Left lung (tissue), 10 donors: ENCODE results near the gene RNLS. TPM values are rescaled to one million over a fixed set of nuclear protein-coding genes. Genes with fewer than 3 reads are reported as not detected.

Source experiments
- ATAC-seq: fragments of 200-7000 bp; cut with Tn5 transposase; one replicate; pipeline ENCODE4 v1.9.1; 2020; ENCODE audit warnings: moderate library complexity
- DNase-seq, 4 donors: peaks; one replicate each; pipeline ENCODE4 v3.0.0-alpha.2; 2013 to 2020
- H3K27ac ChIP-seq, 2 donors: fragments of 200-600 bp; sonication (generic) in 1 of 2; one replicate each; pipeline versions ENCODE4 v1.5.0 to v1.8.0; 2020 to 2021
- H3K27me3 ChIP-seq, 2 donors: fragments of 200-600 bp; sonication (generic) in 1 of 2; one replicate each; pipeline versions ENCODE4 v1.5.0 to v1.8.0; 2020 to 2021
- H3K36me3 ChIP-seq, 2 donors: fragments of 200-600 bp; sonication (generic) in 1 of 2; one replicate each; pipeline versions ENCODE4 v1.5.0 to v1.8.0; 2020 to 2021
- H3K4me1 ChIP-seq, 2 donors: fragments of 200-600 bp; one replicate each; pipeline ENCODE4 v1.8.0; 2021
- H3K4me3 ChIP-seq, 2 donors: fragments of 200-600 bp; sonication (generic) in 1 of 2; one replicate each; pipeline versions ENCODE4 v1.5.0 to v1.8.0; 2020 to 2021; ENCODE audit warnings: mild to moderate bottlenecking in 1 of 2
- H3K9me3 ChIP-seq, 2 donors: fragments of 200-600 bp; sonication (generic) in 1 of 2; one replicate each; pipeline versions ENCODE4 v1.5.0 to v1.8.0; 2020 to 2021
- intact Hi-C, 2 donors: fragments of 100-400 bp; cut with DNase I; formaldehyde crosslinking; loops; one replicate each; pipeline versions ENCODE4 v1.11.2 to v1.14.2; 2022
- polyA plus RNA-seq, 6 donors: library from polyadenylated mRNA; unstranded; fragments of 120-200 nt; gene quantifications; one replicate each; pipeline ENCODE4 v1.2.1, GENCODE V29; 2013; ENCODE audit not compliant: insufficient read length in 6 of 6
- total RNA-seq, 2 donors: library from RNA; stranded (reverse); fragmentation: NEBNext Ultra II Directional; extraction: Animal tissue kit (Norgen Biotek cat#: 25700); gene quantifications; one replicate each; pipeline ENCODE4 v1.2.1, GENCODE V29; 2021
- TF ChIP-seq, protein P1 (sequence below), 2 donors: fragments of 200-600 bp; sonication (generic) in 1 of 2; IDR thresholded peaks; one replicate each; pipeline versions ENCODE4 v1.5.0 to v1.8.0; 2021; ENCODE audit warnings: antibody characterized with exemption in 2 of 2
- donor health status: DM: no; HTN: yes; CAD: no.
- donor health status: DM: no; HTN: no; CAD: no.

The RNLS gene
- total and polyA plus RNA-seq, 8 donors = 4.1 to 8.8 (median 5.2) TPM

GRCh38 chr10:88377510-88377909 lies 205.6 kb downstream of the RNLS start:
- no peak overlapping the region for H3K4me3 ChIP-seq
- no peaks in the 10 kb centered on the region for H3K9me3 ChIP-seq
- H3K27me3 ChIP-seq = no peaks in the 10 kb centered on the region
- no peaks in the 10 kb centered on the region for H3K36me3 ChIP-seq
- TF ChIP-seq, protein P1, sequence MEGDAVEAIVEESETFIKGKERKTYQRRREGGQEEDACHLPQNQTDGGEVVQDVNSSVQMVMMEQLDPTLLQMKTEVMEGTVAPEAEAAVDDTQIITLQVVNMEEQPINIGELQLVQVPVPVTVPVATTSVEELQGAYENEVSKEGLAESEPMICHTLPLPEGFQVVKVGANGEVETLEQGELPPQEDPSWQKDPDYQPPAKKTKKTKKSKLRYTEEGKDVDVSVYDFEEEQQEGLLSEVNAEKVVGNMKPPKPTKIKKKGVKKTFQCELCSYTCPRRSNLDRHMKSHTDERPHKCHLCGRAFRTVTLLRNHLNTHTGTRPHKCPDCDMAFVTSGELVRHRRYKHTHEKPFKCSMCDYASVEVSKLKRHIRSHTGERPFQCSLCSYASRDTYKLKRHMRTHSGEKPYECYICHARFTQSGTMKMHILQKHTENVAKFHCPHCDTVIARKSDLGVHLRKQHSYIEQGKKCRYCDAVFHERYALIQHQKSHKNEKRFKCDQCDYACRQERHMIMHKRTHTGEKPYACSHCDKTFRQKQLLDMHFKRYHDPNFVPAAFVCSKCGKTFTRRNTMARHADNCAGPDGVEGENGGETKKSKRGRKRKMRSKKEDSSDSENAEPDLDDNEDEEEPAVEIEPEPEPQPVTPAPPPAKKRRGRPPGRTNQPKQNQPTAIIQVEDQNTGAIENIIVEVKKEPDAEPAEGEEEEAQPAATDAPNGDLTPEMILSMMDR (IDR thresholded peaks at IDR 0.05) = no peak
- no peaks in the 10 kb centered on the region for H3K4me1 ChIP-seq
- intact Hi-C loops = no loop called here
- no peak overlapping the region for H3K27ac ChIP-seq
- DNase-seq (no peak), ATAC-seq (no peak)

- no peaks in the 10 kb centered on the region for H3K27me3 ChIP-seq
- H3K9me3 ChIP-seq = no peaks in the 10 kb centered on the region
- no peak overlapping the region for H3K27ac ChIP-seq
- TF ChIP-seq, protein P1 (IDR thresholded peaks at IDR 0.05) = no peak
- intact Hi-C loops = no loop called here
- no peaks in the 10 kb centered on the region for H3K36me3 ChIP-seq
- H3K4me3 ChIP-seq = no peak overlapping the region
- ATAC-seq (no peak), DNase-seq (no peak)
- no peaks in the 10 kb centered on the region for H3K4me1 ChIP-seq
These were observed 208.5 kb downstream of the RNLS start for GRCh38 chr10:88374392-88375175.

- no peak overlapping the region for H3K27ac ChIP-seq
- TF ChIP-seq, protein P1 (IDR thresholded peaks at IDR 0.05) = no peak
These were observed 210.1 kb downstream of the RNLS start for GRCh38 chr10:88372881-88373592.

DNA sequence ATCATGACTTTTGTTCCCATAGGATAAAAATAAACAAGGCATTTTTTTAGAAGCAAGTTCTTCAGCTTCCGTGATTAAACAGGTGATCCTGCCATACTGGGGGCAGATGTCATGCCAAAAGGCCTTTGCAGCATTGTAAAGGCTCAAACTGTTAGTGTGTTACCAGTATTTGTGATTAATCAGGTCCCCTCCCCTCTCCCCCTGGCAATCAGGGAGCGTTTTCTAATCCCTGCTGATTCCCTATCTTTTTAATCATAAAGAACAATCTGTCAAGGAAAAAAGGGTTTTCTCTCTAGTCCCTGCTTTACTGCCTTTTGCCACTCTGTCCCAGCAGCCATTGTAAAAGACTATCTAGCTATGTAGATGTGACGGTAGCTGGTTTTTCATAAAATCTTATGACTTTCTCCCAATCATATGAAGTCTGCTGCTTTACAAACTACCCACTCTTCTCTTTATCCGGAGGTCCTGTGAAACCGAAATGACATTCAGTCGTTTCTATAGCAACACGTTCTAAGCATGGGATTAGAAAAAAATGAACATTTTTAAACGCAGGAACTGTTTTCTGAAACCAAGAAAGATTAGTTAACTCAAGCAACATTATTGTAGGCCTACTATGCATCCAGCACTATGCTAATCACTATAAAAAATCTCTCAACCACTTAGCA lies 210.9 kb downstream of the RNLS start:
- intact Hi-C loops = no loop called here
- Histone ChIP-seq H3K27me3 (no peaks in the 10 kb centered on the region), H3K4me1 (no peaks in the 10 kb centered on the region), H3K4me3 (no peak overlapping the region), H3K27ac (no peak overlapping the region), H3K9me3 (peaks cover 0 to 3% of the 10 kb centered on the region in 2 donors), H3K36me3 (no peaks in the 10 kb centered on the region)
- no peak for DNase-seq
- ATAC-seq = no peak
- TF ChIP-seq, protein P1 (IDR thresholded peaks at IDR 0.05) = no peak

More at GRCh38 chr10:88372881-88373592, 210.1 kb downstream of the RNLS start:
- no peak overlapping the region for H3K4me3 ChIP-seq
- H3K9me3 ChIP-seq = no peaks in the 10 kb centered on the region
- H3K4me1 ChIP-seq = no peaks in the 10 kb centered on the region
- intact Hi-C loops = no loop called here
- no peak for ATAC-seq
- DNase-seq = no peak
- H3K36me3 ChIP-seq = no peaks in the 10 kb centered on the region
- H3K27me3 ChIP-seq = no peaks in the 10 kb centered on the region

GRCh38 chr10:88370713-88371112 lies 212.4 kb downstream of the RNLS start:
- no peak overlapping the region for H3K4me3 ChIP-seq
- no peaks in the 10 kb centered on the region for H3K27me3 ChIP-seq
- H3K36me3 ChIP-seq = no peaks in the 10 kb centered on the region
- intact Hi-C loops = no loop called here
- no peak for ATAC-seq
- no peak overlapping the region for H3K27ac ChIP-seq
- H3K4me1 ChIP-seq = no peaks in the 10 kb centered on the region
- no peak for DNase-seq
- peaks cover 0 to 3% of the 10 kb centered on the region in 2 donors for H3K9me3 ChIP-seq
- TF ChIP-seq, protein P1 (IDR thresholded peaks at IDR 0.05) = no peak
